ENCODE data around the gene RYR3. TPM values are rescaled to one million over a fixed set of nuclear protein-coding genes. Genes with fewer than 3 reads are reported as not detected.

The RYR3 gene
- total RNA-seq, 1 donor from 2014 or later: 1.5 TPM

DNA sequence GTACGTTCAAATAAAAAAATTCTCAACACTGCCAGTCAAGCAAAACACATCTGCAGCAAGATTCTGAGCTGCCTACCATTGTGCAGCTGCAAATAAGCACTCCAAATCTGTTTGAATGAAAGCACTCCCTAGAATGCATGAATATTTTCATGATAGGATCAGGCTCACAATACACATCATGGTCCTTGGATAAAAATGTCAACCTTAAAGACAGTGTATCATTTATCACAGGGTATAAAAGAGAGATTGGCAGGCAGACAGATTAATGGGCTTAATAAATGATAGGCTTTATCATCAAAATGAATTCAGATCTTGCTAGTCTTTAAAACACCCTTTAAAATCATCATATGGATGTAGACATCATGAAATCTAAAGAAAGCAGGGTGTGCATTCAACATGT lies 9.2 kb downstream of the RYR3 start:
- Histone ChIP-seq H3K27ac (ENCODE audit: low read depth, low read length) (no peak overlapping the region), H3K36me3 (ENCODE audit: insufficient read depth, low read length) (no peaks in the 10 kb centered on the region), H3K4me1 (ENCODE audit: insufficient read depth, low read length) (no peaks in the 10 kb centered on the region), H4K20me1 (ENCODE audit: insufficient read depth, low read length) (no peaks in the 10 kb centered on the region), H3K9me3 (ENCODE audit: insufficient read depth, low read depth, low read length) (no peaks in the 10 kb centered on the region), H3K27me3 (ENCODE audit: insufficient read depth, low read length) (peaks cover 9% of the 10 kb centered on the region), H3K4me2 (ENCODE audit: low read length) (no peak overlapping the region), H3K9ac (ENCODE audit: low read length) (no peak overlapping the region), H2AFZ (ENCODE audit: low read depth, low read length) (no peak overlapping the region), H3K4me3 (ENCODE audit: insufficient read depth, low read depth, low read length) (no peak overlapping the region), H3K79me2 (ENCODE audit: insufficient read depth, low read length) (no peaks in the 10 kb centered on the region)
- no peak for FAIRE-seq
- H3K4me3 Mint-ChIP-seq (ENCODE audit: unreplicated experiment): no peak overlapping the region
- peaks cover 7% of the 10 kb centered on the region for H3K4me1 Mint-ChIP-seq (ENCODE audit: low read depth, unreplicated experiment)
- no peak for DNase-seq (ENCODE audit: low read depth)
- H3K36me3 Mint-ChIP-seq (ENCODE audit: low read depth, unreplicated experiment): no peaks in the 10 kb centered on the region
- H3K9me3 Mint-ChIP-seq (ENCODE audit: unreplicated experiment): no peaks in the 10 kb centered on the region
- H3K27me3 Mint-ChIP-seq (ENCODE audit: low read depth, unreplicated experiment): peaks cover 23% of the 10 kb centered on the region
- TF ChIP-seq, protein P1, sequence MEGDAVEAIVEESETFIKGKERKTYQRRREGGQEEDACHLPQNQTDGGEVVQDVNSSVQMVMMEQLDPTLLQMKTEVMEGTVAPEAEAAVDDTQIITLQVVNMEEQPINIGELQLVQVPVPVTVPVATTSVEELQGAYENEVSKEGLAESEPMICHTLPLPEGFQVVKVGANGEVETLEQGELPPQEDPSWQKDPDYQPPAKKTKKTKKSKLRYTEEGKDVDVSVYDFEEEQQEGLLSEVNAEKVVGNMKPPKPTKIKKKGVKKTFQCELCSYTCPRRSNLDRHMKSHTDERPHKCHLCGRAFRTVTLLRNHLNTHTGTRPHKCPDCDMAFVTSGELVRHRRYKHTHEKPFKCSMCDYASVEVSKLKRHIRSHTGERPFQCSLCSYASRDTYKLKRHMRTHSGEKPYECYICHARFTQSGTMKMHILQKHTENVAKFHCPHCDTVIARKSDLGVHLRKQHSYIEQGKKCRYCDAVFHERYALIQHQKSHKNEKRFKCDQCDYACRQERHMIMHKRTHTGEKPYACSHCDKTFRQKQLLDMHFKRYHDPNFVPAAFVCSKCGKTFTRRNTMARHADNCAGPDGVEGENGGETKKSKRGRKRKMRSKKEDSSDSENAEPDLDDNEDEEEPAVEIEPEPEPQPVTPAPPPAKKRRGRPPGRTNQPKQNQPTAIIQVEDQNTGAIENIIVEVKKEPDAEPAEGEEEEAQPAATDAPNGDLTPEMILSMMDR (IDR thresholded peaks at IDR 0.05; ENCODE audit: insufficient read depth, low read depth, low read length): no peak
- TF ChIP-seq EZH2 (IDR thresholded peaks at IDR 0.05; ENCODE audit: insufficient read depth, low read length): no peak
- H3K27ac Mint-ChIP-seq (ENCODE audit: unreplicated experiment): no peak overlapping the region

DNA sequence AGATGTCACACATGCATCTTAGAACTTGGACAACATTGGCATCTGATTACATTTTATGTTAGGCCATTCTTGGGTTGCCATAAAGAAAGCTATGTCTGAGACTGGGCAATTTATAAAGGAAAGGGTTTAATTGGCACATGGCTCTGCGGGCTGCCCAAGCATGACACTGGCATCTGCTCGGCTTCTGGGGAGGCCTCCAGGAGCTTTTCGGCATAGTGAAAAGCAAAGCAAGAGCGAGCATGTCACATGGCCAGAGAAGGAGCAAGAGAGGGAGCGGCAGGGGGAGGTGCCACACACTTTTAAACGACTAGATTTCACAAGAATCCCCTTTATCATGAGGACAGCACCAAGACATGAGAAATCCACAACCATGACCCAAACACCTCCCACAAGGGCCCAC lies 11.3 kb downstream of the RYR3 start:
- Mint-ChIP-seq H3K4me1 (ENCODE audit: low read depth, unreplicated experiment) (peaks cover 5% of the 10 kb centered on the region), H3K9me3 (ENCODE audit: unreplicated experiment) (peaks cover 3% of the 10 kb centered on the region), H3K27ac (ENCODE audit: unreplicated experiment) (no peak overlapping the region), H3K27me3 (ENCODE audit: low read depth, unreplicated experiment) (peaks cover 21% of the 10 kb centered on the region), H3K36me3 (ENCODE audit: low read depth, unreplicated experiment) (no peaks in the 10 kb centered on the region), H3K4me3 (ENCODE audit: unreplicated experiment) (no peak overlapping the region)
- H3K4me1 ChIP-seq (ENCODE audit: insufficient read depth, low read length): no peaks in the 10 kb centered on the region
- no peak overlapping the region for H3K27ac ChIP-seq (ENCODE audit: low read depth, low read length)
- H3K36me3 ChIP-seq (ENCODE audit: insufficient read depth, low read length): no peaks in the 10 kb centered on the region
- no peak for TF ChIP-seq EZH2 (IDR thresholded peaks at IDR 0.05; ENCODE audit: insufficient read depth, low read length)
- TF ChIP-seq, protein P1 (IDR thresholded peaks at IDR 0.05; ENCODE audit: insufficient read depth, low read depth, low read length): no peak
- no peaks in the 10 kb centered on the region for H3K9me3 ChIP-seq (ENCODE audit: insufficient read depth, low read depth, low read length)
- no peak overlapping the region for H3K4me3 ChIP-seq (ENCODE audit: insufficient read depth, low read depth, low read length)
- DNase-seq (ENCODE audit: low read depth): no peak
- H3K27me3 ChIP-seq (ENCODE audit: insufficient read depth, low read length): peaks cover 9% of the 10 kb centered on the region
- no peaks in the 10 kb centered on the region for H4K20me1 ChIP-seq (ENCODE audit: insufficient read depth, low read length)
- no peak overlapping the region for H3K4me2 ChIP-seq (ENCODE audit: low read length)
- H3K79me2 ChIP-seq (ENCODE audit: insufficient read depth, low read length): no peaks in the 10 kb centered on the region
- H3K9ac ChIP-seq (ENCODE audit: low read length): no peak overlapping the region
- FAIRE-seq: no peak
- H2AFZ ChIP-seq (ENCODE audit: low read depth, low read length): no peak overlapping the region

DNA sequence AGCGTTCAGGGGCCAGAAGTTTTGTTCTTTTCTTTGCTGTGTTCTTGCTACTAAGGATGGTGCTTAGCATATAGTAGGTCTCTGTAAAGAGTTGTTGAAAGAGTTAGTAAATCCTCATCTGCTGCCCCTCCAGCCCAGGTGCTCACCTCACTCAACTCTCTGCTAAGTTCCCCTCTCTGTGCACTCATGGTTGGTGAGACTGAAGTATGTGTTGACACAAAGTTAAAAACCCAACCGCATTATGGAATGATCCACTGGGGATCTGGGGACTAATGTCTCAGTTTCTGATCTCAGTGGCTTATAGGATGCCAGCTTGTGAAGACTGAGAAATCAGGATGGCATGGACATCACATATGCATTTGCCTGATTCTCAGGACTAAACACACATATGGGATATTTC lies 13.8 kb downstream of the RYR3 start:
- FAIRE-seq (no peak), DNase-seq (ENCODE audit: low read depth) (no peak)
- H3K27me3 Mint-ChIP-seq (ENCODE audit: low read depth, unreplicated experiment): peaks cover 13% of the 10 kb centered on the region
- Histone ChIP-seq H3K27me3 (ENCODE audit: insufficient read depth, low read length) (peaks cover 10% of the 10 kb centered on the region), H3K79me2 (ENCODE audit: insufficient read depth, low read length) (no peaks in the 10 kb centered on the region), H3K9me3 (ENCODE audit: insufficient read depth, low read depth, low read length) (no peaks in the 10 kb centered on the region), H3K9ac (ENCODE audit: low read length) (no peak overlapping the region), H4K20me1 (ENCODE audit: insufficient read depth, low read length) (no peaks in the 10 kb centered on the region), H3K4me3 (ENCODE audit: insufficient read depth, low read depth, low read length) (no peak overlapping the region), H3K27ac (ENCODE audit: low read depth, low read length) (no peak overlapping the region), H3K4me2 (ENCODE audit: low read length) (no peak overlapping the region), H2AFZ (ENCODE audit: low read depth, low read length) (no peak overlapping the region), H3K36me3 (ENCODE audit: insufficient read depth, low read length) (no peaks in the 10 kb centered on the region), H3K4me1 (ENCODE audit: insufficient read depth, low read length) (no peaks in the 10 kb centered on the region)
- TF ChIP-seq EZH2 (IDR thresholded peaks at IDR 0.05; ENCODE audit: insufficient read depth, low read length): no peak
- TF ChIP-seq, protein P1 (IDR thresholded peaks at IDR 0.05; ENCODE audit: insufficient read depth, low read depth, low read length): no peak
- H3K36me3 Mint-ChIP-seq (ENCODE audit: low read depth, unreplicated experiment): no peaks in the 10 kb centered on the region
- H3K4me1 Mint-ChIP-seq (ENCODE audit: low read depth, unreplicated experiment): peaks cover 5% of the 10 kb centered on the region
- H3K9me3 Mint-ChIP-seq (ENCODE audit: unreplicated experiment): peaks cover 3% of the 10 kb centered on the region
- no peak overlapping the region for H3K27ac Mint-ChIP-seq (ENCODE audit: unreplicated experiment)
- no peak overlapping the region for H3K4me3 Mint-ChIP-seq (ENCODE audit: unreplicated experiment)

Measured in astrocyte (in vitro differentiated cells and primary cell).